HG03135 (cell line): ENCODE data around the gene PURB.
"Not testable (repeated sequence)": the region's sequence is repeated elsewhere in the genome, so short reads cannot be mapped to it uniquely, and the experiment has no call there.

ENCODE experiments used
- ATAC-seq: cut with Tn5 transposase; IDR thresholded peaks from one replicate; pipeline ENCODE4 v1.9.1; 2021; ENCODE audit warnings: mild to moderate bottlenecking, moderate library complexity; ENCODE audit not compliant: unreplicated experiment

The PURB gene

GRCh38 chr7:44885394-44886317, at the start of gene PURB:
Gene PURB, minus strand, starts transcription at chr7:44885530. Its CDS starts 182 bp downstream, at chr7:44885348.
- peak; percentile 80 for ATAC-seq

- no peak for ATAC-seq
Measured at GRCh38 chr7:44935016-44935415, 49.7 kb upstream of the PURB start.

GRCh38 chr7:44934510-44934909, 49.2 kb upstream of the PURB start:
- ATAC-seq, result not testable (repeated sequence)

- no peak for ATAC-seq
Measured at GRCh38 chr7:44930921-44931320, 45.6 kb upstream of the PURB start.

GRCh38 chr7:44922351-44922694, 37.0 kb upstream of the PURB start:
- no peak for ATAC-seq

GRCh38 chr7:44921607-44922350, 36.4 kb upstream of the PURB start:
- ATAC-seq, result no peak

GRCh38 chr7:44920119-44920518, 34.8 kb upstream of the PURB start:
- no peak for ATAC-seq

GRCh38 chr7:44918029-44918428, 32.7 kb upstream of the PURB start:
- ATAC-seq, result no peak

- no peak for ATAC-seq
Measured at GRCh38 chr7:44917465-44917864, 32.1 kb upstream of the PURB start.

GRCh38 chr7:44914992-44915607, 29.8 kb upstream of the PURB start:
- no peak for ATAC-seq

GRCh38 chr7:44912775-44913347, 27.5 kb upstream of the PURB start:
- ATAC-seq, result no peak

- ATAC-seq, result no peak
Measured at GRCh38 chr7:44911911-44912310, 26.6 kb upstream of the PURB start.

GRCh38 chr7:44909596-44910389, 24.5 kb upstream of the PURB start:
- no peak for ATAC-seq

- no peak for ATAC-seq
Measured at GRCh38 chr7:44906965-44907364, 21.6 kb upstream of the PURB start.

- ATAC-seq, result no peak
Measured at GRCh38 chr7:44905002-44905635, 19.8 kb upstream of the PURB start.

GRCh38 chr7:44899443-44899842, 14.1 kb upstream of the PURB start:
- ATAC-seq, result no peak

GRCh38 chr7:44898039-44898438, 12.7 kb upstream of the PURB start:
- ATAC-seq, result no peak

GRCh38 chr7:44897309-44897708, 12.0 kb upstream of the PURB start:
- no peak for ATAC-seq

GRCh38 chr7:44894888-44895580, 9.7 kb upstream of the PURB start:
- ATAC-seq, result no peak
